SK-N-SH (cell line): ENCODE measurements around the gene CYFIP2. TPM values are rescaled to one million over a fixed set of nuclear protein-coding genes. Genes with fewer than 3 reads are reported as not detected.

ENCODE experiments used
- CTCF ChIA-PET: fragments of 300-600, 350-600 bp; formaldehyde crosslinking; extraction: SDS; loops from one replicate; lab custom pipeline; 2021; lab: Yijun Ruan, JAX
- POLR2A ChIA-PET: fragments of 350-600 bp; sonication (Branson Sonifier 250); formaldehyde crosslinking; extraction: SDS; loops from one replicate; lab custom pipeline; 2020; ENCODE audit warnings: antibody characterized with exemption, inconsistent platforms; lab: Yijun Ruan, JAX
- DNase-seq: peaks from one replicate; pipeline ENCODE4 v3.0.0; 2012
- H2AFZ ChIP-seq: fragments of 200-600 bp; sonication (generic); 2 replicates; pipeline ENCODE4 v1.8.1; 2016; ENCODE audit warnings: antibody characterized with exemption, mild to moderate bottlenecking, low read depth
- H3F3A ChIP-seq: fragments of 200-600 bp; sonication (generic); replicated peaks from 2 replicates; pipeline ENCODE3; 2016; ENCODE audit warnings: antibody characterized with exemption, mild to moderate bottlenecking; ENCODE audit not compliant: insufficient read depth
- H3K27ac ChIP-seq, 2 experiments: fragments of 200-500 bp in 1 of 2; fragments of 200-600 bp in 1 of 2; sonication (Bioruptor generic) in 1 of 2; sonication (generic), shearing (Covaris generic) in 1 of 2; 2 replicates each; pipeline versions ENCODE4 v1.5.1 to v1.6.1; 2014 to 2016; ENCODE audit warnings: low read depth in 2 of 2, inconsistent platforms in 1 of 2, low read length in 1 of 2, mild to moderate bottlenecking in 1 of 2, mixed read lengths in 1 of 2
- H3K27me3 ChIP-seq: fragments of 200-600 bp; sonication (generic), shearing (Covaris generic); 2 replicates; pipeline ENCODE4 v1.6.1; 2016; ENCODE audit warnings: mixed run types; ENCODE audit not compliant: insufficient read depth
- H3K36me3 ChIP-seq, 2 experiments: fragments of 200-500 bp in 1 of 2; fragments of 200-600 bp in 1 of 2; sonication (Bioruptor generic) in 1 of 2; sonication (generic) in 1 of 2; replicated peaks in 1 of 2; 2 replicates each; pipeline versions ENCODE3 to v1.5.1; 2014 to 2016; ENCODE audit warnings: low read length in 1 of 2, mild to moderate bottlenecking in 1 of 2; ENCODE audit not compliant: insufficient read depth in 2 of 2, control insufficient read depth in 1 of 2
- H3K4me1 ChIP-seq, 2 experiments: fragments of 200-500 bp in 1 of 2; fragments of 200-600 bp in 1 of 2; sonication (Bioruptor generic) in 1 of 2; sonication (generic), shearing (Covaris generic) in 1 of 2; 2 replicates each; pipeline versions ENCODE4 v1.5.1 to v1.6.1; 2014 to 2016; ENCODE audit warnings: low read depth in 1 of 2, low read length in 1 of 2, mixed run types in 1 of 2; ENCODE audit not compliant: insufficient read depth in 2 of 2, control insufficient read depth in 1 of 2
- H3K4me2 ChIP-seq: fragments of 200-600 bp; sonication (generic), shearing (Covaris generic); 2 replicates; pipeline ENCODE4 v1.6.1; 2017; ENCODE audit warnings: mixed run types
- H3K4me3 ChIP-seq, 2 experiments: fragments of 200-500 bp in 1 of 2; fragments of 200-600 bp in 1 of 2; sonication (Bioruptor generic) in 1 of 2; sonication (generic), shearing (Covaris generic) in 1 of 2; 2 replicates each; pipeline versions ENCODE4 v1.5.1 to v1.8.1; 2014 to 2016; ENCODE audit warnings: low read depth in 2 of 2, inconsistent platforms in 1 of 2, low read length in 1 of 2, mild to moderate bottlenecking in 1 of 2, mixed read lengths in 1 of 2, moderate library complexity in 1 of 2
- H3K79me2 ChIP-seq: fragments of 200-600 bp; sonication (generic); 2 replicates; pipeline ENCODE4 v1.8.1; 2017; ENCODE audit warnings: mild to moderate bottlenecking; ENCODE audit not compliant: insufficient read depth
- H3K9ac ChIP-seq: fragments of 200-600 bp; sonication (generic); 2 replicates; pipeline ENCODE4 v1.6.1; 2017; ENCODE audit warnings: mixed run types
- H3K9me2 ChIP-seq: fragments of 200-600 bp; sonication (generic); 2 replicates; pipeline ENCODE4 v1.6.1; 2017; ENCODE audit warnings: mixed run types
- H3K9me3 ChIP-seq: fragments of 200-600 bp; sonication (generic); 2 replicates; pipeline ENCODE4 v1.6.1; 2017; ENCODE audit warnings: mixed run types, mild to moderate bottlenecking, moderate library complexity
- H4K20me1 ChIP-seq: fragments of 200-600 bp; sonication (generic); 2 replicates; pipeline ENCODE4 v1.6.1; 2017; ENCODE audit warnings: mild to moderate bottlenecking, mixed run types; ENCODE audit not compliant: insufficient read depth
- ELF1 ChIP-seq: IDR thresholded peaks from 2 replicates; pipeline ENCODE4 v1.4.0; 2012
- FOSL2 ChIP-seq: IDR thresholded peaks from 2 replicates; pipeline ENCODE4 v1.4.0; 2012; ENCODE audit warnings: low read depth, mild to moderate bottlenecking, moderate library complexity, borderline replicate concordance
- JUND ChIP-seq: IDR thresholded peaks from 2 replicates; pipeline ENCODE4 v1.4.0; 2012
- NFIC ChIP-seq: IDR thresholded peaks from 2 replicates; pipeline ENCODE4 v1.4.0; 2012; ENCODE audit warnings: borderline replicate concordance
- NRF1 ChIP-seq: IDR thresholded peaks from 2 replicates; pipeline ENCODE4 v1.6.1; 2012; ENCODE audit warnings: low read depth, mild to moderate bottlenecking, low read length
- POLR2AphosphoS5 ChIP-seq: IDR thresholded peaks from 2 replicates; pipeline ENCODE4 v1.6.1; 2012; ENCODE audit warnings: low read depth, low read length
- RAD21 ChIP-seq: IDR thresholded peaks from 2 replicates; pipeline ENCODE4 v1.6.1; 2012; ENCODE audit warnings: mild to moderate bottlenecking, low read length
- RFX5 ChIP-seq: IDR thresholded peaks from 2 replicates; pipeline ENCODE4 v1.6.1; 2012; ENCODE audit warnings: mild to moderate bottlenecking, improper control_type of control experiment, low read length
- TAF1 ChIP-seq: IDR thresholded peaks from 2 replicates; pipeline ENCODE4 v1.6.1; 2012; ENCODE audit warnings: low read depth, mild to moderate bottlenecking, low read length, moderate library complexity, borderline replicate concordance
- TEAD4 ChIP-seq: IDR thresholded peaks from 2 replicates; pipeline ENCODE4 v1.4.0; 2012; ENCODE audit warnings: mild to moderate bottlenecking, borderline replicate concordance; ENCODE audit not compliant: insufficient read depth
- USF2 ChIP-seq: fragments of 150-350 bp; IDR thresholded peaks from 2 replicates; pipeline ENCODE4 v1.6.1; 2017; ENCODE audit warnings: antibody characterized with exemption, low read length, low read depth, borderline replicate concordance
- YY1 ChIP-seq: IDR thresholded peaks from 2 replicates; pipeline ENCODE4 v1.4.0; 2012; ENCODE audit warnings: low read depth, mild to moderate bottlenecking
- ZBTB33 ChIP-seq: IDR thresholded peaks from 2 replicates; pipeline ENCODE4 v1.4.0; 2012; ENCODE audit warnings: low read depth, borderline replicate concordance
- WGBS: methylation state at CpG from one replicate; pipeline ENCODE4 v1.1.6; 2017; ENCODE audit warnings: low lambda C conversion rate; 5-methylcytosine and 5-hydroxymethylcytosine counted together
- polyA plus RNA-seq, 3 experiments: library from polyadenylated mRNA; depleted of rRNA; stranded (reverse); fragments of >200 nt; gene quantifications; 2 replicates each; pipeline ENCODE4 v1.2.3, GENCODE V29; 2012

The CYFIP2 gene
- polyA plus RNA-seq, 1 of the 3 experiments (the other 2 are of a cell fraction) = 20.1 TPM

- POLR2A ChIA-PET = no interaction called here
Measured at GRCh38 chr5:157222506-157223230, 43.3 kb upstream of the CYFIP2 start.

GRCh38 chr5:157225469-157226422 lies 40.2 kb upstream of the CYFIP2 start:
- Histone ChIP-seq H2AFZ (no peak overlapping the region), H3K4me1 (no peaks in the 10 kb centered on the region), H3K4me2 (no peak overlapping the region), H4K20me1 (no peaks in the 10 kb centered on the region), H3K27ac (no peak overlapping the region), H3K36me3 (no peaks in the 10 kb centered on the region), H3K4me3 (no peak overlapping the region), H3F3A (no peaks in the 10 kb centered on the region), H3K79me2 (no peaks in the 10 kb centered on the region), H3K9ac (no peak overlapping the region), H3K9me3 (no peaks in the 10 kb centered on the region), H3K27me3 (no peaks in the 10 kb centered on the region), H3K9me2 (no peaks in the 10 kb centered on the region)
- POLR2A ChIA-PET = no interaction called here
- WGBS = 26% methylated on average over 6 of the region's 6 CpGs
- CTCF ChIA-PET = interaction anchor here (1.4 kb wide), 1 partner anchor 16 kb away, joined by 3 read pairs; no protein-coding TSS in a partner anchor
- TF ChIP-seq RFX5 (no peak), NFIC (no peak), USF2 (no peak), ELF1 (no peak), POLR2AphosphoS5 (no peak), NRF1 (no peak), ZBTB33 (no peak)
- DNase-seq = no peak

More at GRCh38 chr5:157222506-157223230, 43.3 kb upstream of the CYFIP2 start:
- no peaks in the 10 kb centered on the region for H3K79me2 ChIP-seq
- TF ChIP-seq TAF1 (no peak), FOSL2 (no peak), YY1 (no peak), TEAD4 (no peak), RAD21 (no peak), JUND (no peak)
- TF ChIP-seq, all 33 proteins: peak for 0
- no peaks in the 10 kb centered on the region for H3K9me2 ChIP-seq
- no peak for DNase-seq
- no peaks in the 10 kb centered on the region for H3K36me3 ChIP-seq
- no peak overlapping the region for H3K27ac ChIP-seq
- no peaks in the 10 kb centered on the region for H3K9me3 ChIP-seq
- no peak overlapping the region for H2AFZ ChIP-seq
- no peak overlapping the region for H3K4me3 ChIP-seq
- H3K4me2 ChIP-seq = no peak overlapping the region
- H3K27me3 ChIP-seq = no peaks in the 10 kb centered on the region
- no peaks in the 10 kb centered on the region for H3F3A ChIP-seq
- H3K9ac ChIP-seq = no peak overlapping the region
- CTCF ChIA-PET = no interaction called here
- H3K4me1 ChIP-seq = no peaks in the 10 kb centered on the region
- 62% methylated on average over 10 of the region's 10 CpGs for WGBS
- H4K20me1 ChIP-seq = no peaks in the 10 kb centered on the region
